ENCODE measurements around the gene TNFRSF1B.

- TF ChIP-seq CTCF (IDR thresholded peaks at IDR 0.05) (no peak), POLR2A (IDR thresholded peaks at IDR 0.05) (no peak)
These were observed 19.8 kb downstream of the TNFRSF1B start for GRCh38 chr1:12186679-12186985.
